HuH-7.5 (cell line): ENCODE measurements around the gene PPFIA3.
"Not testable (repeated sequence)": the region's sequence is repeated elsewhere in the genome, so short reads cannot be mapped to it uniquely, and the experiment has no call there.

Experiments
- DNase-seq: peaks from one replicate; pipeline ENCODE4 v3.0.0; 2011; ENCODE audit warnings: low spot score

Gene PPFIA3

GRCh38 chr19:49103331-49104085 is 15.8 kb upstream of the PPFIA3 start:
- no peak for DNase-seq

- no peak for DNase-seq
Measured at GRCh38 chr19:49104229-49104864, 15.0 kb upstream of the PPFIA3 start.

GRCh38 chr19:49106648-49107135 is 12.7 kb upstream of the PPFIA3 start:
- peak; percentile 71 for DNase-seq

- no peak for DNase-seq
Measured at GRCh38 chr19:49107625-49108459, 11.5 kb upstream of the PPFIA3 start.

- DNase-seq, result no peak
Measured at GRCh38 chr19:49109051-49109450, 10.3 kb upstream of the PPFIA3 start.

GRCh38 chr19:49109569-49110233 is 9.6 kb upstream of the PPFIA3 start:
- DNase-seq, result no peak

GRCh38 chr19:49110567-49110966 is 8.8 kb upstream of the PPFIA3 start:
- DNase-seq, result no peak

GRCh38 chr19:49111218-49111998 is 7.9 kb upstream of the PPFIA3 start:
- no peak for DNase-seq

GRCh38 chr19:49113762-49114629 is 5.3 kb upstream of the PPFIA3 start, which contains the start of gene LIN7B:
Gene LIN7B (plus strand): TSS chr19:49114370. CDS start chr19:49114405, 35 bp downstream.
- peak; percentile 95 for DNase-seq

- peak; percentile 72 for DNase-seq
Measured at GRCh38 chr19:49114630-49115363, 4.5 kb upstream of the PPFIA3 start.

- no peak for DNase-seq
Measured at GRCh38 chr19:49116544-49116943, 2.8 kb upstream of the PPFIA3 start.

- no peak for DNase-seq
Measured at GRCh38 chr19:49117677-49118564, 1.4 kb upstream of the PPFIA3 start.

GRCh38 chr19:49118565-49119410 is 556 bp upstream of the PPFIA3 start, which contains the start of gene C19orf73:
Gene C19orf73 (minus strand): TSS chr19:49119143. CDS start chr19:49119022, 121 bp downstream.
- DNase-seq, result peak; percentile 98

- no peak for DNase-seq
Measured at GRCh38 chr19:49120325-49120683, 960 bp downstream of the PPFIA3 start.

- DNase-seq, result no peak
Measured at GRCh38 chr19:49120868-49121267, 1.5 kb downstream of the PPFIA3 start.

- not testable (repeated sequence) for DNase-seq
Measured at GRCh38 chr19:49121841-49122240, 2.5 kb downstream of the PPFIA3 start.

- DNase-seq, result not testable (repeated sequence)
Measured at GRCh38 chr19:49123285-49123684, 3.9 kb downstream of the PPFIA3 start.
